ENCODE measurements around the gene ABCA7. TPM values are rescaled to one million over a fixed set of nuclear protein-coding genes. Genes with fewer than 3 reads are reported as not detected.

Gene ABCA7
- total and polyA plus RNA-seq, 4 donors = 9.4 to 23.7 (median 15.7) TPM

DNA sequence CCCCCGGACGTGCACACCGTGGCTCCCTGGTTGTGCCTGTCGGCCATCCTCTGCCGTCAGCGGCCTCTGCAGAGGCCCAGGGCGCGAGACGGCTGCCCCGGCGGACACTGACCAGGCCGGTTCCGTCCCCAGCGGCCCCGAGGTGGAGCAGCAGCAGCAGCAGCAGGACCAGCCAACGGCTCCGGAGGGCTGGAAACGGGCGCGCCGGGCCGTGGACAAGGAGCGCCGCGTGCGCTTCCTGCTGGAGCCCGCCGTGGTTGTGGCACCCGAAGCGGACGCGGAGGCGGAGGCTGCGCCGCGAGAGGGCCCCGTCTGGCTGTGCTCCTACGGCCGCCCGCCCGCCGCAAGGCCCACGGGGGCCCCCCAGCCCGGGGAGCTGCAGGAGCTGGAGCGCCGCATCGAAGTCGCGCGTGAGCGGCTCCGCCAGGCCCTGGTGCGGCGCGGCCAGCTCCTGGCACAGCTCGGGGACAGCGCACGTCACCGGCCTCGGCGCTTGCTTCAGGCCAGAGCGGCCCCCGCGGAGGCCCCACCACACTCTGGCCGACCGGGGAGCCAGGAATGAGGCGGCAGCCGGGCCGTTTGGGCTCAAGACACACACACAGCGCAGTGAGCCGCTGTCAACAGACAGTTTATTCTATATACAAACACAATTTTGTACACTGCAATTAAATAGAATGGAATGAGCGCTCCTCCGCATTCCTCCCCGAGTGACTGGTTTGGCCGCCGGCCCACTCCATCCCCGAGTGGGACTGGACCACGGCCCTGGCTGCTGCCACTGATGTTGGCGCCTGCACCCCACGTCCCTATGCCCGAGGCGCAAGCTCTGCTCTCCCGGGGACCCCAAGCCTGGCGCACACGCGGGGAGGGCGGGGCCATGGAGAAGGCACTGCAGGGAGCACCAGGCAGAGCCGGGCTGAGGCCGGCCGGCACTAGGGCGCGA is 30.6 kb upstream of the ABCA7 start:
- WGBS (ENCODE audit: insufficient coverage) = 80% methylated on average over 91 of the region's 92 CpGs
- peaks cover 91% of the 10 kb centered on the region for H3K36me3 ChIP-seq (ENCODE audit: control insufficient read depth, insufficient read depth, low read length)
- H3K9me3 ChIP-seq (ENCODE audit: control insufficient read depth, insufficient read depth, low read length) = no peaks in the 10 kb centered on the region
- H3K27me3 ChIP-seq (ENCODE audit: control insufficient read depth, insufficient read depth, low read length) = no peaks in the 10 kb centered on the region
- no peaks in the 10 kb centered on the region for H3K4me1 ChIP-seq (ENCODE audit: control insufficient read depth, insufficient read depth, low read length)
- no peak for DNase-seq (ENCODE audit: low read depth in 4 of 6, low spot score in 6 of 6)
- no peak overlapping the region for H3K4me3 ChIP-seq (ENCODE audit: low read depth, low read length)
- H3K27ac ChIP-seq (ENCODE audit: low read depth, low read length) = no peak overlapping the region

- H3K36me3 ChIP-seq (ENCODE audit: control insufficient read depth, insufficient read depth, low read length) = peaks cover 92% of the 10 kb centered on the region
- WGBS (ENCODE audit: insufficient coverage) = 79% methylated on average over 22 of the region's 29 CpGs
- DNase-seq (ENCODE audit: low read depth in 4 of 6, low spot score in 6 of 6) = no peak
Observed at GRCh38 chr19:1009981-1010538, 29.8 kb upstream of the ABCA7 start.

DNA sequence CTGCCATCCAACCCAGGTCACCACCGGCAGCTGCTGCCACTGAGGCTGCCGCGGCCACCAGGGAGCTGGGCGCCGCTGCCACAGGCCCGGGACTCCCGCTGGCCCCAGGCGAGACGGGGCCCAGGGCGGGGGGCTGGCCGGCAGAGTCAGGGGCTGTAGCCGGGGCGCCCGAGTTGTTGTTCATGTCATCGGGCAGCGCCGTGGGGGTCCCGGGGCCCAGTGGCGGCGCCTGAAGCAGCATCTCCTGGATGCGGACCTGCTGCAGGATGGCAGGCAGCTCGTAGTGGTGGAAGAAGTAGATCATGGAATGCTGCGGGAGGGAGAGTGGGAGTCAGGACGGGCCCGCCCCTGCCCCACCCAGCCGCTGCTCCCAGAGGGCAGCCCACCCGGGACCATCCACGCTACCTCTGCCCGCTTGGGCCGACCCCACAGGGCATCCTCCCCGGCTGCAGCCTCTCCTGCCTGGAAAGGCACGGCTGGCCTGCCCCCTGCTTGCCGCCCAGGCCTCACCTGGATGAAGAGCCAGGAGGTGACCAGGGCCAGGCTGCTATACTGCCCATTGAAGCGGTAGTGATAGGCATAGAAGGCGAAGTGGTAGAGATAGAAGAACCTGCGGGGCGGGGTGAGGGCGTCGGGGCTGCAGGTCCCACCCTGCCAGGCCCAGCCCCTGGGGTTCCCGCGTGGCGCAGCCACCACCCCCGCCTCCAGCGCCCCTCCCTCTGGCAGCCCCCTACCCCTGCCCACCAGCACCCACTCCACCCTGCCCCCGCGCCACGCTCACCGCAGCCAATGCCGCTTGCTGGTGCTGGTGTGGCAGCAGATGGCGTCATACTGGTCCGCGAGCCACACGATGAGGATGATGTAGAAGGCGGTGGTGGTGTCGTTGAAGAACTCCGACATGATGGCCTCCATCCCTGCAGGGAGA is 29.1 kb upstream of the ABCA7 start:
- Histone ChIP-seq H3K27ac (ENCODE audit: low read depth, low read length) (no peak overlapping the region), H3K4me3 (ENCODE audit: low read depth, low read length) (no peak overlapping the region), H3K9me3 (ENCODE audit: control insufficient read depth, insufficient read depth, low read length) (no peaks in the 10 kb centered on the region), H3K27me3 (ENCODE audit: control insufficient read depth, insufficient read depth, low read length) (no peaks in the 10 kb centered on the region), H3K4me1 (ENCODE audit: control insufficient read depth, insufficient read depth, low read length) (peaks cover 10% of the 10 kb centered on the region), H3K36me3 (ENCODE audit: control insufficient read depth, insufficient read depth, low read length) (peaks cover 98% of the 10 kb centered on the region)
- WGBS (ENCODE audit: insufficient coverage) = 92% methylated on average over 44 of the region's 56 CpGs
- DNase-seq (ENCODE audit: low read depth in 4 of 6, low spot score in 6 of 6) = no peak

More at GRCh38 chr19:1009981-1010538, 29.8 kb upstream of the ABCA7 start:
- no peaks in the 10 kb centered on the region for H3K9me3 ChIP-seq (ENCODE audit: control insufficient read depth, insufficient read depth, low read length)
- H3K27me3 ChIP-seq (ENCODE audit: control insufficient read depth, insufficient read depth, low read length) = no peaks in the 10 kb centered on the region
- H3K4me1 ChIP-seq (ENCODE audit: control insufficient read depth, insufficient read depth, low read length) = peaks cover 2% of the 10 kb centered on the region
- no peak overlapping the region for H3K27ac ChIP-seq (ENCODE audit: low read depth, low read length)
- H3K4me3 ChIP-seq (ENCODE audit: low read depth, low read length) = no peak overlapping the region

- H3K36me3 ChIP-seq (ENCODE audit: control insufficient read depth, insufficient read depth, low read length) = peaks cover 98% of the 10 kb centered on the region
- no peaks in the 10 kb centered on the region for H3K27me3 ChIP-seq (ENCODE audit: control insufficient read depth, insufficient read depth, low read length)
- peaks cover 19% of the 10 kb centered on the region for H3K4me1 ChIP-seq (ENCODE audit: control insufficient read depth, insufficient read depth, low read length)
- no peak overlapping the region for H3K27ac ChIP-seq (ENCODE audit: low read depth, low read length)
- no peaks in the 10 kb centered on the region for H3K9me3 ChIP-seq (ENCODE audit: control insufficient read depth, insufficient read depth, low read length)
- no peak for DNase-seq (ENCODE audit: low read depth in 4 of 6, low spot score in 6 of 6)
- WGBS (ENCODE audit: insufficient coverage) = 96% methylated on average over 36 of the region's 36 CpGs
- no peak overlapping the region for H3K4me3 ChIP-seq (ENCODE audit: low read depth, low read length)
Observed at GRCh38 chr19:1011831-1012333, 28.0 kb upstream of the ABCA7 start.

- DNase-seq (ENCODE audit: low read depth in 4 of 6, low spot score in 6 of 6) = no peak
- Histone ChIP-seq H3K36me3 (ENCODE audit: control insufficient read depth, insufficient read depth, low read length) (peaks cover 98% of the 10 kb centered on the region), H3K9me3 (ENCODE audit: control insufficient read depth, insufficient read depth, low read length) (no peaks in the 10 kb centered on the region), H3K4me1 (ENCODE audit: control insufficient read depth, insufficient read depth, low read length) (peaks cover 24% of the 10 kb centered on the region), H3K4me3 (ENCODE audit: low read depth, low read length) (no peak overlapping the region), H3K27ac (ENCODE audit: low read depth, low read length) (no peak overlapping the region), H3K27me3 (ENCODE audit: control insufficient read depth, insufficient read depth, low read length) (no peaks in the 10 kb centered on the region)
- WGBS (ENCODE audit: insufficient coverage) = 95% methylated on average over 17 of the region's 18 CpGs
Observed at GRCh38 chr19:1012334-1012733, 27.6 kb upstream of the ABCA7 start.

GRCh38 chr19:1013218-1013617 is 26.7 kb upstream of the ABCA7 start:
- peaks cover 99% of the 10 kb centered on the region for H3K36me3 ChIP-seq (ENCODE audit: control insufficient read depth, insufficient read depth, low read length)
- no peak for DNase-seq (ENCODE audit: low read depth in 4 of 6, low spot score in 6 of 6)
- 99% methylated on average over 10 of the region's 10 CpGs for WGBS (ENCODE audit: insufficient coverage)

GRCh38 chr19:1014161-1015060 is 25.5 kb upstream of the ABCA7 start:
- no peak for DNase-seq (ENCODE audit: low read depth in 4 of 6, low spot score in 6 of 6)
- Histone ChIP-seq H3K9me3 (ENCODE audit: control insufficient read depth, insufficient read depth, low read length) (no peaks in the 10 kb centered on the region), H3K36me3 (ENCODE audit: control insufficient read depth, insufficient read depth, low read length) (peaks cover 97% of the 10 kb centered on the region), H3K4me3 (ENCODE audit: low read depth, low read length) (no peak overlapping the region), H3K27me3 (ENCODE audit: control insufficient read depth, insufficient read depth, low read length) (no peaks in the 10 kb centered on the region), H3K27ac (ENCODE audit: low read depth, low read length) (no peak overlapping the region), H3K4me1 (ENCODE audit: control insufficient read depth, insufficient read depth, low read length) (peaks cover 43% of the 10 kb centered on the region)
- 95% methylated on average over 47 of the region's 49 CpGs for WGBS (ENCODE audit: insufficient coverage)

More at GRCh38 chr19:1013218-1013617, 26.7 kb upstream of the ABCA7 start:
- H3K27ac ChIP-seq (ENCODE audit: low read depth, low read length) = no peak overlapping the region
- H3K4me1 ChIP-seq (ENCODE audit: control insufficient read depth, insufficient read depth, low read length) = peaks cover 33% of the 10 kb centered on the region
- no peaks in the 10 kb centered on the region for H3K27me3 ChIP-seq (ENCODE audit: control insufficient read depth, insufficient read depth, low read length)
- H3K9me3 ChIP-seq (ENCODE audit: control insufficient read depth, insufficient read depth, low read length) = no peaks in the 10 kb centered on the region
- no peak overlapping the region for H3K4me3 ChIP-seq (ENCODE audit: low read depth, low read length)

DNA sequence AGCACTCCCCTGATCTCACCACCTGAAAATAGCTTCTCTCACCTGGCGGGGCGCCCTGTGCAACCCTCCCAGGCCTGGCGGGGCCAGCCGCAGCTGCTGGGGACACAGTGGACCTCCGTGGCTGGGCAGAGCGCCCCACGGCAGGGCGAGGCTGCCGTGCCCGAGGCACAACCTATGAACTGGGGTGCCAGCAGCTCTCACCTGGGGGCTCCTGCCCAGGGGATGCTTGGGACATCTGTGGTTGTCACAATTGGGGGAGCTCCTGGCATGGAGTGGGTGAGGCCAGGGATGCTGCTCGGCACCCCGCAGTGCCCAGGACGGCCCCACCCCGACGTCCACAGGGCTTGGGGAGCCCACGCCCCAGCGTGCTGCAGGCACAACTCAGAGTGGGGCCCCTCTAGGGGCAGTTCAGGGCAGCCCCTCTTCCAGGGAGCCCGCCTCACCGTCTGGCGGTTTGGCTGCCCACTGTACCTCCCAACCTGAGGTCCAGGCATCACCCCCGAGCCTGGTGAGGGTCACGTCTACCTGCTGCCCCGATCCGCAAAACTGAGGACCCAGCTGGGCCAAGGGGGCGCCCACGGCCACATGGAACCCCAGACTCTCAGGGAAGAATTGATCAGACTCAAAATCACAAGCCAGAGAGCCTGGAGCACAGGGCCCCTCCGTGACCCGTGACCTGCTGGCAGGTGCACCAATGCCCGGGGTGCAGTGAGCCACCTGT is 24.7 kb upstream of the ABCA7 start:
- Histone ChIP-seq H3K27ac (ENCODE audit: low read depth, low read length) (peak overlapping the region; percentile 40), H3K36me3 (ENCODE audit: control insufficient read depth, insufficient read depth, low read length) (peaks cover 96% of the 10 kb centered on the region), H3K27me3 (ENCODE audit: control insufficient read depth, insufficient read depth, low read length) (no peaks in the 10 kb centered on the region), H3K4me3 (ENCODE audit: low read depth, low read length) (no peak overlapping the region), H3K4me1 (ENCODE audit: control insufficient read depth, insufficient read depth, low read length) (peaks cover 51% of the 10 kb centered on the region), H3K9me3 (ENCODE audit: control insufficient read depth, insufficient read depth, low read length) (no peaks in the 10 kb centered on the region)
- no peak for DNase-seq (ENCODE audit: low read depth in 4 of 6, low spot score in 6 of 6)
- 92% methylated on average over 28 of the region's 29 CpGs for WGBS (ENCODE audit: insufficient coverage)

Measured in spinal cord (tissue), 10 donors.